OCI-LY7 (cell line): ENCODE results near the gene NHS.

ENCODE experiments used
- CTCF ChIP-seq: fragments of 200-600 bp; sonication (generic); conservative IDR thresholded peaks from 2 replicates; pipeline ENCODE4 v1.5.1; 2014; ENCODE audit warnings: mild to moderate bottlenecking, antibody characterized with exemption, low read length, moderate library complexity, mixed read lengths
- EZH2phosphoT487 ChIP-seq: fragments of 200-600 bp; sonication (generic); IDR thresholded peaks from 2 replicates; pipeline ENCODE4 v1.6.1; 2018; ENCODE audit warnings: low read depth, borderline replicate concordance, mild to moderate bottlenecking, mixed run types, antibody characterized with exemption, low read length, moderate library complexity, mixed read lengths

- no peak for TF ChIP-seq CTCF
- no peak for TF ChIP-seq EZH2phosphoT487
Observed at GRCh38 chrX:17737710-17737985, 362.6 kb downstream of the NHS start.
